Anterior cingulate cortex (tissue), 58 donors: Measurements from ENCODE around the gene MTMR6.
A peak's percentile ranks its signal among the peaks of the same experiment; 100 is the strongest.

Experiments
- DNase-seq, 58 donors: peaks; one replicate each; lab custom pipeline; 2025; lab: John Stamatoyannopoulos, UW

The MTMR6 gene

GRCh38 chr13:25224151-25224550 lies 63.1 kb downstream of the MTMR6 start:
- no peak for DNase-seq

- no peak for DNase-seq
Measured at GRCh38 chr13:25222740-25223139, 64.5 kb downstream of the MTMR6 start.

GRCh38 chr13:25218019-25218418 lies 69.3 kb downstream of the MTMR6 start:
- no peak for DNase-seq

- no peak for DNase-seq
Measured at GRCh38 chr13:25217023-25217885, 70.0 kb downstream of the MTMR6 start.

- DNase-seq, result no peak
Measured at GRCh38 chr13:25215253-25215575, 72.1 kb downstream of the MTMR6 start.

GRCh38 chr13:25214491-25215252 lies 72.6 kb downstream of the MTMR6 start:
- peak in 3 of 58 donors; percentile 20 to 24 (median 23) for DNase-seq

- no peak for DNase-seq
Measured at GRCh38 chr13:25213715-25214114, 73.6 kb downstream of the MTMR6 start.

GRCh38 chr13:25210842-25211569 lies 76.3 kb downstream of the MTMR6 start:
- DNase-seq, result no peak

GRCh38 chr13:25207291-25207810 lies 79.9 kb downstream of the MTMR6 start:
- no peak for DNase-seq

- no peak for DNase-seq
Measured at GRCh38 chr13:25204863-25205262, 82.4 kb downstream of the MTMR6 start.

- DNase-seq, result peak in 4 of 58 donors; percentile 17 to 39 (median 24)
Measured at GRCh38 chr13:25203127-25203740, 84.1 kb downstream of the MTMR6 start.

- DNase-seq, result no peak
Measured at GRCh38 chr13:25200783-25201182, 86.5 kb downstream of the MTMR6 start.

- DNase-seq, result peak in 1 of 58 donors; percentile 33
Measured at GRCh38 chr13:25198647-25199046, 88.6 kb downstream of the MTMR6 start.

- DNase-seq, result no peak
Measured at GRCh38 chr13:25196971-25197370, 90.3 kb downstream of the MTMR6 start.
